GM18907 (cell line): ENCODE data around the gene MYO5C.
"Not testable (repeated sequence)": the region's sequence is repeated elsewhere in the genome, so short reads cannot be mapped to it uniquely, and the experiment has no call there.

Source experiments
- ATAC-seq: cut with Tn5 transposase; IDR thresholded peaks from one replicate; pipeline ENCODE4 v1.9.1; 2021; ENCODE audit warnings: mild to moderate bottlenecking, moderate library complexity; ENCODE audit not compliant: unreplicated experiment

MYO5C gene

DNA sequence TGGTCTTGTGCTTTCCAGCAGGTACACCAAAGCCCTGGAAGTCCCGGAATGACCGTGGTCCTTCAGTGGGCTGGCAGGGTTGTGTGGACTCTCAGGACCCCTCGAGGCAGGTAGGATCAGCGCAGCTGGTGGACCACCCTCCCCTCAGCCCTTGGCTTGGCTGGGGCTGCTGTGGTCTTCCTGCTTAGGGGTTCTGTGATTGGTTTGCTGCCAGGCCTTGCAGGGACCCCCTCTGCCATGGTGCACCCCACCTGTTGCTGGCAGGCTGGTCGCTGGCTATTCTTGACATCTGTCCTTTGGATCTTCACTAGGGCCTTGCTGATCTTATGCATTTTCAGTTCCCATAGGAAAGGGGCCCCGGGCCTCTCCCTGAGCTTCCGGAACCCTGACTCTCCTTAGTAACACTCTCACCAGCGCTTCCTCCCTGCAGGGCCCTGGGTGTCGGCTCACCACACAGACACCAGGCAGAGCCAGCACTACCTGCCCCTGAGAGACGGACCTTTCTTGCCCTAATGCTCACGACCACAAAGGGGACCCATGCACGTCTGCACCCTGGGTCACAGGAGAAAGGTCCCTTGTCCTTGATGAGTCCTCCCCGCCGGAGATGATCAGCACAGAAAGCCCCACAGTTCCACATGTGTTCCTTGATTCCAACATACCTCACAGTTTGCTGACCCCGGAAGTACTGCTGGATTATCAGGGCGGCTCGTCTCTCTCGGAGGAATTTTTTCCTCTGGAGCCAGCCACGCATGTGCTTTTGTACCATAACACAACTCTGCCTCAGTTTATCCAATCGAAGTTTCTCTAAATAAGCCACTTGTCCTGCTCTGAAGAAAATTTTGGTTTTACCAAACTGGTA is 51.7 kb downstream of the MYO5C start:
- no peak for ATAC-seq

DNA sequence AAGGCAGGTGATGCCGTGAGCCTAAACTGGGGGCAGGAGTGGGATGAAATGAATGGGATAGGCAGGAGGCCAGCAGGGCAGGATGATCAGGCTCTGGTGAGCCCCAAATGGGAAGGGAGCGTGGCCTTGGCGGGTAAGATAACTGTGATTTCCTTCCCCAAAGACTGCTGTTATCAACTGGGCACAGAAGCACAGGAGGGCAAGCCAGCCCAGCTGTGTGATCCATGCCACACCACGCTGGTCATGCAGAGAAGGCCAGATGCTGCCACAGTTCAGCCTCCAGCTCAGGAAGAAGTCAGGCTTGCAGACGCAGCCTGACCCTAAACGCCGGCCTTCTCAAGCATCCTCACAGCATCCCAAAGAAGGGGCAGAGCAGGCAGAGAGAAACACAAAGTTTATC is 52.3 kb downstream of the MYO5C start:
- ATAC-seq, result no peak

DNA sequence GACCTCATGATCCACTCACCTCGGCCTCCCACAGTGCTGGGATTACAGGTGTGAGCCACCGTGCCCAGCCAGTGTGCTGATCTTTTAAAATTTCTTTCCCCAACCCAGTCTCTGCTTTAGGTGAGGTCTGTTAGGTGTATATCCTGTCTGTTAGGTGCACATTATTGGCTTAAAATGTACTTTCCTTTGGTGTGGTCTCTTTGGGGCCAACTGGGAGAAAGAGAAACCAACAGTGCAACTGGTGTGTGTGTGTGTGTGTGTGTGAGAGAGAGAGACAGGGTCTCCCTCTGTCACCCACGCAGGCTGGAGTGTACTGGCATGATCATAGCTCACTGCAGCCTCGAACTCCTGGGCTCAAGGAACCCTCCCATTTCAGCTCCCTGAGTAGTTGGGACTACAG is 54.1 kb downstream of the MYO5C start:
- no peak for ATAC-seq

DNA sequence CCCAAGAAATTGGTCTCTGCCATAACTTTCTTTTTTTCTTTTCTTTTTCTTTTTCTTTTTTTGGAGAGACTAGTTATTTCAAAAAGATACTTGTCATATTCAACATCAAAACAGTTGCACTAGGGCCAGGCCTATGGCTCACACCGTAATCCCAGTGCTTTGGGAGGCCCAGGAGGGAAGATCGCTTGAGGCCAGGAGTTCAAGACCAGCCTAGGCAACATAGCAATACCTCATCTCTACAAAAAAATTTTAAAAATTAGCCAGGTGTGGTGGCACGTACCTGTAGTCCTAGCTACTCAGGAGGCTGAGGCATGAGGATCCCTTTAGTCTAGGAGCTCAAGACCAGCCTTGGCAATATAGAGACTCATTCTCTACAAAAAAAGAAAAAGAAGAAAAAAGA is 55.4 kb downstream of the MYO5C start:
- ATAC-seq, result no peak

DNA sequence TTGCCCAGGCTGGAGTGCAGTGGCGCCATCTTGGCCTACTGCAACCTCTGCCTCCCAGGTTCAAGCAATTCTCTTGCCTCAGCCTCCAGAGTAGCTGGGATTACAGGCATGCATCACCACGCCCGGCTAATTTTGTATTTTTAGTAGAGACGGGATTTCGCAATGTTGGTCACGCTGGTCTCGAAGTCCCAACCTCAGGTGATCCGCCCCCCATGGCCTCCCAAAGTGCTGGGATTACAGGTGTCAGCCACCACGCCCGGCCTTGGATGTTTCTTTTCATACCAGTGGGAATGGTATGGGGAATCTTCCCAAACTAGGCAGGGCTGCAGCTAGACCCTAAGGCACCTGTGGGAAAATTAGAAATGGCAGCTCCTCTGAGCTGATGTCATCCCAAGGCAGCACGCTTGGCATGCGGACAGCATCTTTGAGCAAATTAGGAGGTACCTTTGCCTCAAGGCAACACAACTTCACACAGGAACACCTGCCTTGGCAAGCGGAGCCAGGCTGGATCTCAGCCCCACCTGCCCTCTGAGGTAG is 56.5 kb downstream of the MYO5C start:
- not testable (repeated sequence) for ATAC-seq

DNA sequence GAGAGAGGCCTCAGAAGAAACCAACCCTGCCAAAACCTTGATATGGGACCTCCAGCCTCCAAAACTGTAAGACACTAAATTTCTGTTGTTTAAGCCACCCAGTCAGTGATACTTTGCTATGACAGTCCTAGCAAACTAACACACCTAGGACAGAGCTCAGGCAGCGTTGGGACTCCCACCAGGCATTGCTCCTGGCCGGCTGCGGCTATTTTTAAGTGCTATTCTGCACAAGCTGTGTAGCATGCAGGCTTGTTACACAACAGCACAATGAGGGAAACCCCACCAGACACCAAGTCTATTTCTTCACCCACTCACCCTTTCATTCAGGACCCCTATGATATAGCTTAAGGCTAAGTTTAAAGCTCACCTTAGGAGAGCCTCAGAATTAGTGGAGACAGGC is 57.5 kb downstream of the MYO5C start:
- ATAC-seq, result no peak

DNA sequence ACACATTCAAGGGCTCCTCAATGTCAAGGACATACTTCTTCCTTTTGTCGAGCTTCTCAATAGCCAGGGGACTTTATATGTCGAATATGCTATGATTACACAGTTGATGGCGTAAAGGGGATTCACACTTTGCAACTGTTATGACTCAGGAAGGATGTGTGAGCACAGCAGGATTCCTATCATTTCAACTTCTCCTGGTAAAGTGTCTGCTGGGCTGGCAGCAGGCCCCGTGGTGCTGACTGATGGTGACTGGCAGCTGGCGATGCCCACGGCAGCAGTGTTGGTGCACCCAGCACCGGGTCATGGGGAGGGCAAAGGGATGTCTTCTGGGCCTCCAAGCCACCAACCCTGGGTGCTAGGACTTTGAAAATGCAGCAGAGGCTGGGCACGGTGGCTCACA is 59.6 kb downstream of the MYO5C start:
- ATAC-seq, result no peak

DNA sequence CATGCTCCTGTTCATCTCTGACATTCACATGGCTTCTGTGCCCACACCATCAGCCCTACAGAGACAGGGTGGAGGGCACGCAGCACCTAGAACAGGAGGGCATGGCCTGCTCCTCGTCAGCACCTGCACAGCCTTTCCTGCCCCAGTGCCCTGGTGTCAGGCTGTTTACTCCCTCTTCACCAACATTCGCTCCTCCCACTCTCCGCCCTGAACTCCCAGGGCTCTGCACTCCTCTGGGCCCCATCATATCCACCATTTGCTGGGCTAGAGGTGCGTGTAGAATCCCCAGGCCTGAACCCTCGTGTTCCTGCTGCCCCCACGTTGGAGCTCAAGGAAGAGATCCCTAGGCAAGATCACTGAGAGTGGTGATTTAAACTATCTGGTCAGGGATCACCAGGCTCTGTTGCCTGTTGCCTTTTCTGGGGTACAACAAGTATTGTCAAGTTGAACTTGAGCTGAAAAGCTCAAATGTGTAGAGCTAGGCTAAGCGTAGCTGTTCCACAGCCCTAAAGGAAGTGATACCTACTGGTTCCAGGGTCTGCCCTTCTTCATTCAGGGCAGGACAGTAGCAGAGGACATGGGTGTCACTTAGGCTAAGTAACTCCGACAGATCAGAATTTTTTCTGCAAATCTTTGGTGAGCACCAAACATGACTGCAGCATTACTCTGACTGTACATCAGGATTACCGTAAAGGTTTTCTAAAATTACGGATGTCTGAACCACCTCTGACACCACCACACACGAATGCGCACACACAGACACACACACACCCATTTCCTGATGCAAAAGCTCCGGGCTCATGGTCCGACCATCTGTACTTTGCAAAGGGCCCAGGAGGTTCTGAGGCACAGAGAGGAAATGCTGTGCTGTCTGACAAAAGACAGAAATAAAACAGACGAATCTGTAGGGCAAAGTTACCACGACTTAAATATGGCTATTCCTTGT is 60.7 kb downstream of the MYO5C start:
- peak; percentile 37 for ATAC-seq

DNA sequence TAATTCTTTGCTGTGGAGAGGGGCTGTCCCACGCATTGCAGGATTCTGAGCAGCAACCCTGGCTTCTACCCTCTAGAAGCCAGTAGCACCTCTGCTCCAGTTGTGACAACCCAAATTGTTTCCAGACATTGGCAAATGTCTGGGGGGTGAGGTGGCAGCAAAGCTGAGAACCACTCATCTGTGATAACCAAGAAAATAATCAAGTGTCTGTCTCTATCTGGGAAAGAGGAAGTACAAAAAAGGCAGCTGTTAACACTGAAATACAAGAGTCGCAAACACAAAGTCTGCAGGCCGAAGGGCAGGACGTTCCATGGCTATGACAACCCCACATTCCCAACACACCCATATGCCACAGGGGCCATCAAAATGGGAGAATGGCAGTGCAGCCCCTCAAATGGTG is 62.2 kb downstream of the MYO5C start:
- ATAC-seq, result peak; percentile 45

DNA sequence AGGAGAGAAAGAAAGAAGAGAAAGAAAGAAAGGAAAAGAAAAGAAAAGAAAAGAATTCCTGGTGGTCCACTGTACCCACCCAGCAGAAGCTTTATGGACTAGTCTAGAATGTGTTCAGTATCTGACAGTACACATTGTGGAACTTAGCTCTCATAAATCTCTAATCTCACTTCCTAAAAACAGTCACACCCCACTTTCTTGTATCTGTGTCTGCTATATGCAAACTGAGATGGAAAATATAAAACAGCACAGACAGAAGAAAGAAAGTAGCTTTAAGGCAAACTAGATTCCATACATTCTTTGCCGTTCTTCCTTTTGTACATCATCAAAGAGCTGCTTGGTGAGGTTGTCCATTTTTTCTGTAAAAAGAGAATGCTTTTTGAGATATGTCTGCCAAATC is 63.3 kb downstream of the MYO5C start:
- peak; percentile 66 for ATAC-seq

DNA sequence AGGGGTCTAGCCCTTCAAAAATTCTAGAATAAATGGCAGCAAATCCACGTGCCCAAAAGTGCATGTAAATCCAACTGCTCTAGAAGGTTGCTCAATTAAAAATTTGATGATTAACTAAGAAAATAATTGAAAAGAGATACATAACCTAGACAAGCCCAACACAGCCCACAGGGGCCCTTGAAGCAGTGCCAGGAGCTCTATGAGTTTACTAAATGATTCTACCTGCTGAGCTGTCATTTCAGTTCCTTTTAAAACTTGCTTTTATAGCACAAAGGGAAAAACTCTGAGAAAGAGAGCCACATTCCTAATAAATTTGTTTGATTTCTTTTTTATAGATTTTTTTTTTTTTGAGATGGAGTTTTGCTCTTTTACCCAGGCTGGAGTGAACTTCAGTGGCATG is 65.5 kb downstream of the MYO5C start:
- no peak for ATAC-seq

DNA sequence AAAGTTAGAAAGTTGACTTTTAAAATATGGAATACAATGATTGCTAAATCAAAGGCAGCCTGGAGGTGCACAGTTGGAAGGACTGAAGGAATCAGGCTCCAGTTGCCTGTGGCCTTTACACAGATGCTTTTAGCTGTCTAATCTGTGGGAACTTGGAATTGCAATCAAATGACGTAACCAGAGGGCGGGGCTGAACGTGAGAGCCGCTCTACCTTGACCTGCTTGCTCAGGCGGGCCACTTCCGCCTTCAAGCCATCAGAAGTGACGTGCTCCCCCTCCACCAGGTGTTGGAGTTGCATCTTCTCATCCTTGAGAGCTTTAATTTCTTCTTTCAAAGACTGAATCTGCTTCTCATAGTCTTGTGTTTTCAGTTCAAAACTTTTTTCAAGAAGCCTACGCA is 66.7 kb downstream of the MYO5C start:
- ATAC-seq, result peak; percentile 30

DNA sequence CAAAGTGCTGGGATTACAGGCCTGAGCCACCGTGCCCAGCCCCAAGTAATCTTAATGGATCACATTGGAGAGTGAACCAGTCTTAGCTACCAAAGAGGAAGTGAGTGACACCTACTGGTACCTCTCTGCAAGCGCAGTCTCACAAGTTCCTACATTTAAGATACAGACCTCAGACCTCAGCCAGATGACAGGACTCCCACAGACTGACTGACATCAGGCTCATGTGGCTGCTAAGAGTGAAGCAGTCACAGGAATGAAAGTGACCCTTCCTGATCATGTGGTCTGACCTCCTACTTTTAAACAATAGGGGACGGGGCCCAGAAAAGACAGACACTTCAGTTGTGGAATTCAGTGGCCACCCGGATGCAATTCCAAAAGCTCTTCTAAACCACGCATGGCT is 68.1 kb downstream of the MYO5C start:
- ATAC-seq, result peak; percentile 84

DNA sequence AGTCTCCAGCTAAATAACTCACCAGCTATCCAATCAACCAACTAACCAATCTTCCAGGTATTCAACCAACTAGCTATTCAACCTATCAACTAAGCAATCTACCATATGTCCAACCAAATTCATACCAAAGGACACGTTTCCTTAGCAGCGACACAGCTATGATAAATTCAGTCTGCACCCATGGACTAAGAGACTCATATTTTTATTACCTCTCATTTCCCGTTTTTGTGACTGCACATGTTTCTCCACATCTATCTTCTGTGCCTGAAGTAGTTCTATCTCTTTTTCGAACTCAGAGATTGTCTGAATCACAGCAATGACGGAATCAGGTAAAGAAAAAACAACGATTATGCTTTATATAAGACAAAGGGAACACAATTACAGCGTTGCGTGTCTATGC is 70.4 kb downstream of the MYO5C start:
- ATAC-seq, result no peak

DNA sequence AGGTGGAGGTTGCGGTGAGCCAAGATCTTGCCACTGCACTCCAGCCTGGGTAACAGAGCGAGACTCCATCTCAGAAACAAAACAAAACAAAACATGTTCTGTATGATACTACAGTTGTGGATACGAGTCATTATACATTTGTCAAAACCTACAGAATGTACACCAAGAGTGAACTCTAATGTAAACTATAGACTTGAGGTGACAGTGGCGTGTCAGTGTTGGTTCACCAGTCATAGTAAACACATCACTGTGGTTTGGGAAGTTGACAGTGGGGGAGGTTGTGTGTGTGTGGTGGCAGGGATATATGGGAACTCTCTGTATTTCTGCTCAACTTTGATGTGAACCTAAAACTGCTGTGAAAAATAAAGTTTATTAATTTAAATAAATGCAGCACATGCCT is 71.4 kb downstream of the MYO5C start:
- no peak for ATAC-seq

DNA sequence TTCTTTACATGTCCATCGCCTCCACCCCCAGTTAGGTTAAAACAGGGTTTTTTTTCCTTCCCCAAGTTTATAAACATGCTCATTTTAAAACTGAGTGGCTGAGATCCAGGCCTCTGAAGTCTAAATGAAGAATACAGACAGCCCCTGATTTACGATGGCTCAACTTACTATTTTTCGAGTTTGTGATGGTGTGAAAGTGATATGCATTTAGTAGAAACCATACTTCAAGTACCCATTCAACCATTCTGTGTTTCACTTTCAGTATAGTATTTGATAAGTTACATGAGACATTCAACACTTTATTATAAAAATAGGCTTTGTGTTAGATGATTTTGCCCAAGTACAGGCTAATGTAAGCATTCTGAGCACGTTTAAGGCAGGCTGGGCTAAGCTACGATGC is 73.9 kb downstream of the MYO5C start:
- peak; percentile 59 for ATAC-seq

DNA sequence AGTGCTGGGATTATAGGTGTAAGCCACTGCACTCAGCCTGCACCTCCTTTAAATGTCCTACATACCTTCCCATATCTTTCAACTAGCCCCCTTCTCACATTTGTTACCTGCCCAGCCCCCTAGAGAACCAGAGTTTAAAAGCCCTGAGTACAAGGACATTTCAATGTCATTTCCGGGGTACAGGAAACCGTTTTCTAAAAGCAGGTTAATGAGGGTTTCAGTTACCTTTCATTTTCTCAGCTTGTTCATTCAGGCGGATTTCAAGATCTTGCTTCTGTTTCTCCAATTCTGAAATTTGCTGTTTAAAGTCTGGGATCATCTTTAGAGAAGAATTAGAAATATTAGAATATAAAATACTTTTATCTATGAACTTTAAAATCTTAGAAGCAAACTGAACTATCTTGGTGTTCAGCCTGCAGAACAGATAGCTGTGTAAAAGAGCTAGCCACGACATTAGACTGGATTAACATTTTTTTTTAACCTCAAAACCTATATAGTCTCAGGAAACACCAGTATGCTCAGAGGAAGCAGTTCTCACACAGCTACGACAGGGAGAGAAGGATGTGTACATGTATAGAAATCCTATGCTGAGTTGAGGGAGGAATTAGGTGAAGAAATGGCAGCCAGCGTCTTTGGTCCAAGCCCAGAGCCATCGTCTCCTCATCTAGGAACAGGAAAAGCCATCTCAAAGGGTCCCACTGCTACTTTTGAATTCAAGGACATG is 74.5 kb downstream of the MYO5C start:
- ATAC-seq, result peak; percentile 30

DNA sequence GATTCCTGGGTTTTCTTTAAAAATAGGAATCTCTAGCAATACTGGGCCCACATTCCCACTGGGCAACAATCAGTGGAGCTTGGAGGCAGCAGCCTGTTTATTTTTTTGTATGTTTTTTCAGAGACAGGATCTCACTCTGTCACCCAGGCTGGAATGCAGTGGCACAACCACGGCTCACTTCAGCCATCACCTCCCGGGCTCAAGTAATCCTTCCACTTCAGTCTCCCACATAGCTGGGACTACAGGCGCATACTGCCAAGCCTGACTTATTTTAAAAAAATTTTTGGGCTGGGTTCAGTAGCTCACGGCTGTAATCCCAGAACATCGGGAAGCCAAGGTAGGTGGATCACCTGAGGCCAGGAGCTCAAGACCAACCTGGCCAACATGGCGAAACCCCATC is 75.4 kb downstream of the MYO5C start:
- ATAC-seq, result no peak

DNA sequence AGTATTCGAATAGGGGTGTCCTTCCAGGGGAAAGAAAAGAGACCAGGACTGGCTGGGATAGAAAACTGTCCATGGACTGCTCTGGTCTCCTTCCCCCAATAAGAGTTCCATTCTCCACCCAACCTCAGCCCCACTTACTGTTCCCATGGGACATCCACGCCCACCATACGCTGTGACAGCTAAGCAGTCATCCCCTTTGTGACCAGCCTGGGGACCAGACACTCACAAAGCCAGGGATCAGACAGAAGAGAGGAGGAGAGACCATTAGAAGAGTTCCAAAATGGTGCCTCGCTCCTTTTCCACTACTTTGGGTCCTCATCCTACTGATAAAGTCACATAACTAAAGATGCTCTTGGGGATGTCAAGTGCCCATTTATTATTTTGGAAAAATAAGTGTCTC is 76.8 kb downstream of the MYO5C start:
- ATAC-seq, result no peak

DNA sequence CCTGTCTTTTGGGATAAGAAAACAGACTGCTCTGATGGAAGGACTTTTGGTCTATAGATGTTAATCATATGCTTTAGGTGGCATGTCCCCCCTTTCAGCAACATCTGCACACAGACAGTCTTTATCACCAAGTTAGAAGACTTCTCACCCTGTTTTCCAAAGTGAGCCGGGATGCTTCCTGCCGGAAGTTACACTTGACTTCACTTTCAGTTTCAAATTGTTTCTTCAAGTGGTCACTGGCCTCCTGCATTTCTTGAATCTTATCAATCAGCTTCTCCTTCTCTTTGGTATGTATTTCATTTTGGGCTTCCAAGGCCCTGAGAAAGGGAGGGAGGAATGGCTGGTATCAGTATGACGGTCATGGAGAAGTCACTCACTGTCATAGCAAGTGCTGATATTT is 77.2 kb downstream of the MYO5C start:
- no peak for ATAC-seq

DNA sequence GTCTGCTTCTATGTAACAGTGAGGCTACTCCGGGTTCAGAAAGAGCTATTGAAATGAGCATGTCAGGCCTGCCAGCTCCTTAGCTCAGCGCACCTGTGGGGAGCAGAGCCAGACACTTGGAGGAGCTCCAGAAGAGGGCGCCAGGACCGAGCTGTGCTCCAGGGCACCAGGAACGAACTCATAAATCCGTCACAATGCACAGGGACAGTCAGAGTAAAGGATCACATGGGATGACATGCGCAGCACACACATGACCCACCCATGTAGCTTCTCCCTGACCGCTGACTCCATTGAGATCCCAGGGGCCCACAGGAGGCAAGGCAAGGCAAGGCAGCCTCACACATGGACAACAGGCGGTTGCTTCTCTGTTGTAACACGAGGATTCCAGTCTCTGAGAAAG is 78.4 kb downstream of the MYO5C start:
- ATAC-seq, result no peak
